NT2/D1 (cell line): ENCODE results near the gene RAB3C.

Experiments used
- SUZ12 ChIP-seq: IDR thresholded peaks from 2 replicates; pipeline ENCODE4 v1.6.1; 2011; ENCODE audit not compliant: insufficient read length, insufficient read depth; ENCODE audit errors: extremely low read depth
- YY1 ChIP-seq: IDR thresholded peaks from 2 replicates; pipeline ENCODE4 v1.6.1; 2011; ENCODE audit not compliant: insufficient read length, insufficient read depth
- ZNF274 ChIP-seq: IDR thresholded peaks from 2 replicates; pipeline ENCODE4 v1.6.1; 2011; ENCODE audit warnings: mild to moderate bottlenecking, low read depth, low read length

GRCh38 chr5:58703925-58704555, 121.2 kb downstream of the RAB3C start:
- TF ChIP-seq SUZ12 = no peak
- TF ChIP-seq YY1 = no peak
- TF ChIP-seq ZNF274 = no peak
